Activated CD8-positive, alpha-beta T cell treated with anti-CD3 and anti-CD28 coated beads for 36 hours (primary cell): ENCODE measurements around the gene TBL1X. TPM values are rescaled to one million over a fixed set of nuclear protein-coding genes. Genes with fewer than 3 reads are reported as not detected.
A peak's percentile ranks its signal among the peaks of the same experiment; 100 is the strongest.
"Not testable (repeated sequence)": the region's sequence is repeated elsewhere in the genome, so short reads cannot be mapped to it uniquely, and the experiment has no call there.

Experiments used
- ATAC-seq: fragments of 200-7000 bp; cut with Tn5 transposase; one replicate; pipeline ENCODE4 v1.10.0; 2021; ENCODE audit warnings: mild to moderate bottlenecking, moderate library complexity
- CTCF ChIA-PET: fragments of 350-600 bp; sonication (Branson Sonifier 250); formaldehyde crosslinking; loops from one replicate; lab custom pipeline; 2021; ENCODE audit warnings: antibody characterized with exemption; lab: Charles Lee
- POLR2A ChIA-PET: fragments of 350-600 bp; sonication (Branson Sonifier 250); formaldehyde crosslinking; loops from one replicate; lab custom pipeline; 2021; ENCODE audit warnings: antibody characterized with exemption; lab: Charles Lee
- DNase-seq: peaks from one replicate; pipeline ENCODE4 v3.0.0-alpha.2; 2020
- H3K27ac Mint-ChIP-seq: one replicate; pipeline ENCODE4 v1.8.0; 2021; ENCODE audit warnings: mild to moderate bottlenecking, mixed read lengths
- H3K27me3 Mint-ChIP-seq: one replicate; pipeline ENCODE4 v1.8.0; 2021; ENCODE audit warnings: mixed read lengths
- H3K36me3 Mint-ChIP-seq: one replicate; pipeline ENCODE4 v1.8.0; 2021; ENCODE audit warnings: low read depth, mixed read lengths
- H3K4me1 Mint-ChIP-seq: one replicate; pipeline ENCODE4 v1.8.0; 2021; ENCODE audit warnings: low read depth, mixed read lengths
- H3K4me3 Mint-ChIP-seq: one replicate; pipeline ENCODE4 v1.8.0; 2021; ENCODE audit warnings: mild to moderate bottlenecking, moderate library complexity, mixed read lengths
- H3K9me3 Mint-ChIP-seq: one replicate; pipeline ENCODE4 v1.8.0; 2021; ENCODE audit warnings: mixed read lengths
- CTCF ChIP-seq: fragments of 200-600 bp; IDR thresholded peaks from one replicate; pipeline ENCODE4 v1.8.0; 2022; ENCODE audit warnings: antibody characterized with exemption, mild to moderate bottlenecking
- intact Hi-C: fragments of 100-400 bp; cut with micrococcal nuclease; formaldehyde crosslinking; loops from one replicate; pipeline ENCODE4 v1.10.0; 2022
- total RNA-seq, 2 experiments: library from RNA; stranded (reverse); gene quantifications; one replicate each; pipeline ENCODE4 v1.2.3, GENCODE V29; 2021

The TBL1X gene
- total RNA-seq, 2 experiments from 2014 or later, result 28.9 to 32.0 TPM

- intact Hi-C loops, result no loop called here
- ATAC-seq (no peak), DNase-seq (no peak)
- no peak overlapping the region for H3K4me3 Mint-ChIP-seq
- no peaks in the 10 kb centered on the region for H3K27me3 Mint-ChIP-seq
- H3K36me3 Mint-ChIP-seq, result no peaks in the 10 kb centered on the region
- CTCF ChIA-PET, result no interaction called here
- no peak overlapping the region for H3K27ac Mint-ChIP-seq
- no peak for TF ChIP-seq CTCF
- H3K4me1 Mint-ChIP-seq, result no peaks in the 10 kb centered on the region
- POLR2A ChIA-PET, result no interaction called here
- no peaks in the 10 kb centered on the region for H3K9me3 Mint-ChIP-seq
Observed at GRCh38 chrX:9447906-9448305, 17.0 kb upstream of the TBL1X start.

GRCh38 chrX:9456250-9457074, 8.4 kb upstream of the TBL1X start:
- no peak overlapping the region for H3K4me3 Mint-ChIP-seq

GRCh38 chrX:9458034-9458433, 6.8 kb upstream of the TBL1X start:
- H3K4me3 Mint-ChIP-seq, POLR2A ChIA-PET, H3K27me3 Mint-ChIP-seq, CTCF ChIA-PET, H3K9me3 Mint-ChIP-seq, H3K27ac Mint-ChIP-seq, ATAC-seq, H3K36me3 Mint-ChIP-seq: not testable (repeated sequence)
- intact Hi-C loops, result loop anchor here (5.0 kb wide), 1 partner anchor 106 kb away; no protein-coding TSS in a partner anchor
- peaks cover 49% of the 10 kb centered on the region for H3K4me1 Mint-ChIP-seq
- DNase-seq, result peak; percentile 17

More at GRCh38 chrX:9456250-9457074, 8.4 kb upstream of the TBL1X start:
- Mint-ChIP-seq H3K27ac (peak overlapping the region; percentile 94), H3K27me3 (no peaks in the 10 kb centered on the region), H3K9me3 (no peaks in the 10 kb centered on the region), H3K36me3 (no peaks in the 10 kb centered on the region), H3K4me1 (peaks cover 36% of the 10 kb centered on the region)
- CTCF ChIA-PET, result interaction anchor here (1.1 kb wide), 1 partner anchor 113 kb away, joined by 4 read pairs; no protein-coding TSS in a partner anchor
- intact Hi-C loops, result loop anchor here (5.0 kb wide), 1 partner anchor 104 kb away; no protein-coding TSS in a partner anchor
- DNase-seq (peak; percentile 50), ATAC-seq (peak; percentile 89)
- TF ChIP-seq CTCF, result no peak
- POLR2A ChIA-PET, result interaction anchor here (0.8 kb wide), 1 partner anchor 639 kb away, joined by 3 read pairs; no protein-coding TSS in a partner anchor

DNA sequence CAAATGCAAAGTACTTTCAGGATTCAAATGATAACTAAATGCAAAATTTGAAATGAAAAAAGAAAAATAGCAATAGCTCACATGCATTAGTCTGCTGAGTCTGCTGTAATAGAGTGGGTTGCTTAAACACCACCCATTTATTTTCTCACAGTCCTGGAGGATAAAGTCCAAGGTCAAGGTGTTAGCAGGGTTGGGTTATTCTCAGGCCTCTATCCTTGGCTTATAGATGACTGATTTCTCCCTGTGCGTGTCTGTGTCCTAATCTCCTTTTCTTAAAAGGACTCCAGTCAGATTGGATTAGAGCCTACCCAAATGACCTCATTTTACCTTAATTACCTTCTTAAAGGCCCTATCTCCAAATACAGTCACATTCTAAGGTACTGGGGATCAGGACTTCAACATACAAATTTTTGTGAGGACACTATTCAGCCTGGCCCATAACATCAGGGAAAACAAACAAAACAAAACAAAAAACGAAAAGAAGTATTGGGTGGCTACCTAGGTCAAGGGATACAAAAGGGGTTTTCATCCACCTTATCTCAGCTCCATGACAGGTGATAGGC, 6.3 kb upstream of the TBL1X start:
- Mint-ChIP-seq H3K36me3 (no peaks in the 10 kb centered on the region), H3K27ac (no peak overlapping the region), H3K27me3 (no peaks in the 10 kb centered on the region), H3K9me3 (no peaks in the 10 kb centered on the region), H3K4me3 (no peak overlapping the region), H3K4me1 (peaks cover 52% of the 10 kb centered on the region)
- DNase-seq (no peak), ATAC-seq (no peak)
- intact Hi-C loops, result loop anchor here (5.0 kb wide), 1 partner anchor 106 kb away; no protein-coding TSS in a partner anchor
- ChIA-PET POLR2A (no interaction called here), CTCF (no interaction called here)
- no peak for TF ChIP-seq CTCF

DNA sequence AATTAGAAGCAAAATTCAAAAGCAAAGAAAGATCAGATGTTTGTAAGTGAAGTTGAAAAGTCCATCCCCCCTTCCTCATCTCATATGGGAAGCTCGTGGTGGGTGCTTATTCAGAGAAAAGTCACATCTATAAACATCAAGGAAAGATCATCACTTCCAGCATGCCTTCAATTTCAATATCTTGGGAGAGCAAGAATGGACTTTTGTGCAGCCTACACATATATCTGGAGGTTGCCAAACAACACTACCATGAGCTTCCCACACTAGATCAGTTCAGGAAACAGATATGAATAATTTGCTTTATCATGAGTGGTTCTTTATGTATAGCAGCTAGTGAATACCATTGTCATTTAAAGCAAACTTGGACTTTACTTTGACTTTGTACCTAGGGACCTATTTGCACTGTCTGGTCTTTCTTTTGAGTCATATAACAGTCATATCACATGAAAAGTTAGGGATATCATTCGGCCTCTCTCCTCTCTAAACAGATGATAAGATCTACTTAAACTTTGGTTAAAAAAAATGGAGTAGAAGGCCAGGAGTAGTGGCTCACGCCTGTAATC, 5.6 kb upstream of the TBL1X start:
- DNase-seq, result no peak
- POLR2A ChIA-PET, result no interaction called here
- ATAC-seq, result no peak

More for the DNA sequence above, 5.6 kb upstream of the TBL1X start:
- H3K9me3 Mint-ChIP-seq, result no peaks in the 10 kb centered on the region
- H3K4me1 Mint-ChIP-seq, result peaks cover 56% of the 10 kb centered on the region
- H3K27ac Mint-ChIP-seq, result no peak overlapping the region
- intact Hi-C loops, result loop anchor here (5.0 kb wide), 1 partner anchor 107 kb away; no protein-coding TSS in a partner anchor
- CTCF ChIA-PET, result no interaction called here
- H3K27me3 Mint-ChIP-seq, result no peaks in the 10 kb centered on the region
- TF ChIP-seq CTCF, result no peak
- H3K4me3 Mint-ChIP-seq, result no peak overlapping the region
- no peaks in the 10 kb centered on the region for H3K36me3 Mint-ChIP-seq
